Hepatocyte (in vitro differentiated cells): ENCODE results near the gene CXCL3.

Source experiments
- CTCF ChIP-seq: fragments of 200-600 bp; sonication (generic); IDR thresholded peaks from 2 replicates; pipeline ENCODE4 v1.5.1; 2016; ENCODE audit warnings: antibody characterized with exemption, mild to moderate bottlenecking; ENCODE audit not compliant: poor library complexity
- EZH2 ChIP-seq: fragments of 200-600 bp; sonication (generic); IDR thresholded peaks from 2 replicates; pipeline ENCODE4 v1.6.1; 2016; ENCODE audit warnings: antibody characterized with exemption, mild to moderate bottlenecking, borderline replicate concordance
- EZH2phosphoT487 ChIP-seq: fragments of 200-600 bp; sonication (generic); IDR thresholded peaks from one replicate; pipeline ENCODE4 v1.6.1; 2018; ENCODE audit warnings: antibody characterized with exemption, mild to moderate bottlenecking, low read depth, moderate library complexity; ENCODE audit not compliant: unreplicated experiment, severe bottlenecking

GRCh38 chr4:74084984-74085383 lies 46.5 kb upstream of the CXCL3 start:
- TF ChIP-seq EZH2 (no peak), CTCF (no peak), EZH2phosphoT487 (no peak)
